GM10847 (cell line): ENCODE results near the gene MAN1C1.

Experiments
- POLR2A ChIP-seq: IDR thresholded peaks from 2 replicates; pipeline ENCODE4 v1.6.1; 2011; ENCODE audit not compliant: insufficient read length; ENCODE audit errors: extremely low read depth

The MAN1C1 gene

DNA sequence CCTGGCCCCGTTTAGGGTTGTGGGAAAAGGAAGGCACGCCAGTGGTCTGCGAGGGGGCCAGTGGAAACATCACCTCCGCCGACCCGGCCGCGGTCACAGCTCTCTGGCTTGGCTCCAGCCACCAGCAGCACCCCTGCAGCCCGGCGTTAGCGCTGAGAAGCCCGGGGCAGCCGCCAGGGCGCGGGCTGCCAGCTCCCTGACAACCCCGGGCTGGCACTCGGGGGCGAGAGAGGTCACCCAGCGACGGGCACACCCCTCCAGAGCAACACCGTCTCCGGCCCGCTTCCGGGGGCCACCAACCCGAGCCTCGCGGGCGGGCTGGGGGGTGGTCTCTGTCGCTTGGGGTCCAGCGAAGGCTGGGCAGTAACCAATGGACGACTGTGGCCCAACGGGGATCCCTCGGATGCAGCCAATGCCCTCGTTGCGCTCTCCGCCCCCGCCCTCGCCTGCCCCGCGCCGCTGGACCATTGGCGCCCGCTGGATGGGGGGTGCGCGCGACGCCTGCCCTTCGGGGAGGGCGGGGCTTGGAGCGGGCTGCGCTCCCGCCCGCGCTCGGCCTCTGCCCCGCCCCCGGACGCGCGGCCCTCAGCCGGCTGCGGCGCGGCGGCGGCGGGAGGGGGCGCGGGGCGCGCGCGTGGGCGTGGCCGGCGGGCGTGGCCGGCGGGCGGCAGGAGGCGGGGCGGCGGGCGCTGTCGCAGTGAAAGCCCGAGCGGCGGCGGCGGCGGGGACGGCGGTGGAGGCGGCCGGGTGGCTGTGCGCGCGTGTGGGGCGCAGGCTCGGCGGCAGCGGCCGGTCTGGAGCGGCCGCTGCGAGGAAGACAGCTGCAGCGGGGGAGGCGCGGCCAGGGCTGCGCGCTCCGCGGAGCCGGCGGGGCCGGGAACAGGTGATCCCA is at the start of gene MAN1C1:
MAN1C1 (plus strand) TSS at position 697 of the 892 bp plus-strand sequence. CDS start 1,007 bp downstream, outside the sequence.
- peak; percentile 7 for TF ChIP-seq POLR2A

- no peak for TF ChIP-seq POLR2A
Measured at GRCh38 chr1:25567710-25568089, 48.9 kb upstream of the MAN1C1 start.

DNA sequence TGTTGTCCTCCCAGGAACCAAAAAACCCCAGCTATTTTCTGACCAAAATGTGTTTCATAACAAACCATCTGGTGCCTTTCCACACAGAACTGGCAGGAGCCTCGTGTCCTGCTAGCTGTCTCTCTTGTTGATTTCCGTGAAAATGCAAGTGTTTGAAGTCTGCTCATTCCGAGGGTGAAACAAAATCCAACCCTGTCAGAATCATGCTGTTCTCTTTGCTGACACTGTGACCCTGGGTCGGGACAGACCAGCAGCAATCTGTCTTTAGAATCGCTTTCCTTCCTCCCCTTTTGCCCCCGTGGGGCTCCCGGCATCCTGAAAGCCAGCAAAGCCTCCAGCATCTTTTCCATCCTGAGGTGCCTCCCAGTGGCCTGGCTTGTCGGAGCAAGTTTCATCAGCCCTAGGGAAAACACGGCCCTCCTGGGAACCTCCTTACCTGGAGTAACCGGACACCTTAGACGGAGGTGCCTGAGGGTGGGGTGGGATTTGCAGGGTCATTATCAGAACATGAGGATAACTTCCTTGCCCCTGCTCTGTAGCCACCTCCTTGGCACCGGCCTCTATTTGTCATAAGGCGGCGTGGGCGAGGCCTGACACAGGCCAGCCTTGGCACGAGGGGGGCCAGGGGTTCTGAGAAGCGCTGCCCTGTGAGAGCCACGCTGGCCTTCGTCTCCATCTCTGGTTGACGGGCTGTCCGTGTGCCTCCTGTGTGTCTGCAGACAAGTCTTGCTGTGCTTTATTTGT is 48.3 kb upstream of the MAN1C1 start:
- TF ChIP-seq POLR2A, result no peak

DNA sequence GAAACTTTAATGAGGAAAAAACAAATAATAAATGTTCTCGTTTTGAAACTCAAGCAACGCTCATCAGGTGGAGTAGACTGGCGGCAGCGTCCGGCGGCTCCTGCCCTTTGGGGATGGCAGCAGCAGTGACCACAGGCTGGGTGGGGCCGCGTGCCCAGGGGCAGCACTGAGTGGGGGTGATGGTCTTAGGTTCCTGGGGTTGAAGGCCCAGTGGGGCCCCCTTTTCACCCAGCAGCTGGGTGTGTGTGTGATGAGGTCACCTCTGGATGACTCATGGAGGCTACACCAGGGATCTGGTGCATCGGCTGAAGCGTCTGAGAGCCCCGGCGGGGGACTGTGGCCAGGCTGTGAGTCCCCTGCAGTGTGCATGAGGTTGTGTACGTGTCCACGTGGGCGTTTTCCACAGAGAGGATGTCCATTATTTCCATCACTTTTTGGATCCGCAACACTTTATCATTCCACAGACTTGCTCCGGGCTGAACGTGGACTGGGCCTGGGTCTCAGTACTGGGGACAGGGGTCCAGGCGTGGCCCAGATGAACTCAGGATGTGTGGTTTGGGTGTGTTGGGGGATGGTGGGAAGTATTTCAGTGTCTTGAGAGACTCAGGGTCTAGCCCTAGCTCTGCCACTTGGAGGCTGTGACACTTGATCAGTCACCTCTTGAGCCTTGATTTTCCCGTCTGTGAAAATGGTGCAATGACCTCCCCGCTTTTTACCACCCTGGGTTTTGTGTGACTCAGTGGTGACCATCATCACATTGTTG is 47.6 kb upstream of the MAN1C1 start:
- no peak for TF ChIP-seq POLR2A

- no peak for TF ChIP-seq POLR2A
Measured at GRCh38 chr1:25569597-25570396, 46.8 kb upstream of the MAN1C1 start.

DNA sequence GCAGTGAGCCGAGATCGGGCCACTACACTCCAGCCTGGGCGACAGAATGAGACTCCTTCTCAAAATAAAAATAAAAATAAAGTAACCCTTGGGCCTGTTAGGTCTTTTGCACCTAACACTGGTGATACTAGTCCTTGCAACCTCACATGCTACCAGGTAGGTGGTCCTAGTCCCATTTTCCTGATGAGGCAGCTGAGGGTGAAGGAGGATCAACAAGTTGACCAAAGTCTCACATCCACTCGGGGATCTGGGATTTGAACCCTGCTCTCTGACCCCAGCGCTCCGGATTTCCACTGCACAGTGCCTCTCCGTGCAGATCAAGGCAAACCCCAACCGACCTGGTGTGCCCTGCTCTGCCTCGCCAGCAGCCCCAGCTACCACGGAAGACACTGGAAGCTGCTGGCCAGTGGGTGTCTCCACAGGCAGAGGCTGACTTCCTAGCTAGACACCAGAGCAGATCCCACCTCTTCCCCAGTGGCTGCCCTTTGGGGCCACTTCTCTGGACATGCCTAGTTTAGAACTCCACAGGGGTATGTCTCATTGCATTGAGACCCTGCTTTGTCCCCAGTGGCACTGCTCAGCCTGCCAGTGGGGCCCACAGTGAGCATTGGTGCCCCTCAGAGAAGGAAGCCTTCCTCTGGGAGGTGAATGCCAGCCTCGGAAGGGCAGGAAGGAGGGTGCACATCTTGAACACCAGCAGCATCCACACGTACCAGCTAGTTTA is 45.6 kb upstream of the MAN1C1 start:
- no peak for TF ChIP-seq POLR2A

DNA sequence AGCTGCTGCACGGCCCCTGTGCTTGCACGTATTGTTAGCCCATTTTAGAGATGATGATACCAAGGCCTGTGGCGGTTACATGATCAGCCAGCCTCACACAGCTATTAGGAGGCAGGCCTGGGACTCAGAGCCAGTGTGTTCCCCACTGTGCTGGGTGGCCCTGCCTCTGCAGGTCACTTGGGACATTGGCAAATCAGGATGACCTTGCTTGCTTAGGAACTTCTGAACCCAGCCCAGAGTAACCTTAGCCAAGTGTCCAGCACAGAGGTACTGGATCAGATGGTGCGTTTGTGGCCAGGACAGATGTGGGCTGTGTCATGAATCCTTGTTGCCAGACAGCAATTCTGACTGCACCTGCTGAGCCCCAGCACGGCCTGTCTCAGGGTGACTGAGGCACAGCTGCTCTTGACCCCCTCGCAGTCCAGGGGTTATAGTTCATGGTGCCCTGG is 45.0 kb upstream of the MAN1C1 start:
- no peak for TF ChIP-seq POLR2A

GRCh38 chr1:25572107-25572506 is 44.5 kb upstream of the MAN1C1 start:
- TF ChIP-seq POLR2A, result no peak

DNA sequence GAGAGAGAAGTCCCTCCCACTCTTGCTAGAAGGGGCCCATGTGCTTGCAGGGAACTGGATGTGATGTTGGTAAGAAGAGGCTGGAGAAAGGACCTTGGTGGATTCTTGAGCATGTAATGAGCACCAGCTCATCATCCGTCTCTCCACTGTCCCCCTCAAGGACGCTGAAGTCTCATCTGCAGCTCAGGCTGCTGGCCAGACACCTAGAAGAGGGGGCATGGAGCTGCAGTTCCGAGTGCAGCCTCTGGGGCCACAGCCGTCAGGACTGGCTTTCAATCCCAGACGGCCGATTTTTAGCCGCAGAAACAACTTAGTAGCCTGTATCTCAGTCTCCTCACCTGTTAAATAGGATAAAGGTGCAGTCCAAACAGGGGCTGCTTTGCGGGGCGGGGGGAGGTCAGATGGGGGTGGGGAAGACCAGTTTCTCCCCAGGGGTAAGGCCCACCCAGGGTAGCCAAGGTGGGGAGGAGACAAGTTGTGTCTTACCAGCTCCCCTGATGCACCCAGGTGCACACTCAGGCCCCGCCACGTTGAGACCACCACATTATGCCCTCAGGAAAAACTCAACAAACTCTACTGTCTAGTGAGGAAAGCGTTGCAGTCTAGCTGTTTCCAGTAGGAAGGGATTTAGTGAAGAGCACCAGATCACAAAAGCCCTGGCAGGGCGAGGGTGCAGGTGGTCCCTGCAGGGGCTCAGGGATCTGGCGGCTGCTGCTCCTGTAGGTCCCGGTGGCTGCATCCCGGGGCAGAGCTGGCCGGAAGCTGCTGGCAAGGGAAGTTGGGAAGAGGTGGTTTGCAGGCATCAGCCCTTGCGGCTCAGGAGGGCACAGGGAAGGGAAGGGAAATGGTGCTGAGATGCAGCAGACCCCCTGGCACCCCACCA is 43.6 kb upstream of the MAN1C1 start:
- no peak for TF ChIP-seq POLR2A

- no peak for TF ChIP-seq POLR2A
Measured at GRCh38 chr1:25573591-25573930, 43.0 kb upstream of the MAN1C1 start.

DNA sequence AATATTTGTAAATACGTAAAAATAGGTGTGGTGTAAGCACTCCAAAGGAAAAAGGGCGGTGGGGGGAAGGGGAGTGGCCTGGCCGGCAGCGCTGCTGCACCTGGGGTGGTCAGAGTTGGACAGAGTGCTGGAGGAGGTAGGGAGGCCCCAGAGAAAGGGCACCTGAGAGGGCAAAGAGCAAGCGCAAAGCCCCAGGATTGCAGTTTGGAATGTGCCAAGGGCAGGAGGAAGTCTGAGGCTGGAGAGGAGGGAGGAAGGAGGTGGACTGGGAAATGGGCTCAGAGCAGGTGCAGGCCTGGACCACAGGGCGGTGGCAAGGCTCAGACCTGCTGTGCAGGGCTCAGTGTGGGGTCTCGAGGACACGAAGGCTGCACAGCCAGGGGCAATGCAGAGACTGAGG is 42.6 kb upstream of the MAN1C1 start:
- TF ChIP-seq POLR2A, result no peak

DNA sequence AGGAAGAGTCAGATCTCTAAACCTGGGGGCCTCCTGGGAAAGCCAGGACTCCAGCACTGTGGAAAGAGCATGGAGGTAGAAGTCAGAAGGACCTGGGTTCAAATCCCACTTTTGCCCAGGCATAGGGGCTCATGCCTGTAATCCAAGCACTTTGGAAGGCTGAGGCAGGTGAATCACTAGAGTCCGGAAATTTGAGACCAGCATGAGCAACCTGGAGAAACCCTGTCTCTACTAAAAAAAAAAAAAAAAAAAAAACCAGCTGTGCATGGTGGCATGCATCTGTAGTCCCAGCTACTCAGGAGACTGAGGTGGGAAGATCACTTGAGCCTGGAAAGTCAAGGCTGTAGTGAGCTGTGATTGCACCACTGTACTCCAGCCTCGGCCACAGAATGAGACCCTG is 41.4 kb upstream of the MAN1C1 start:
- no peak for TF ChIP-seq POLR2A

GRCh38 chr1:25576459-25577133 is 40.0 kb upstream of the MAN1C1 start:
- no peak for TF ChIP-seq POLR2A
